Gastrocnemius medialis (tissue), 4 donors: Measurements from ENCODE around the gene SNAP25.

Experiments
- POLR2A ChIP-seq, 2 donors: fragments of 450-650 bp; IDR thresholded peaks; one replicate each; pipeline ENCODE4 v1.6.1; 2017; ENCODE audit warnings: antibody characterized with exemption in 2 of 2, mild to moderate bottlenecking in 2 of 2, moderate library complexity in 2 of 2
- TF ChIP-seq, protein P1 (sequence below), 5 experiments: fragments of 450-650 bp in 3 of 5; fragments of 200-600 bp in 2 of 5; sonication (generic) in 2 of 5; IDR thresholded peaks in 4 of 5; conservative IDR thresholded peaks in 1 of 5; 1 replicate in 4 of 5; 2 replicates in 1 of 5; pipeline ENCODE4 v1.5.1; 2016 to 2019; ENCODE audit warnings: antibody characterized with exemption in 5 of 5, mild to moderate bottlenecking in 3 of 5, moderate library complexity in 3 of 5

DNA sequence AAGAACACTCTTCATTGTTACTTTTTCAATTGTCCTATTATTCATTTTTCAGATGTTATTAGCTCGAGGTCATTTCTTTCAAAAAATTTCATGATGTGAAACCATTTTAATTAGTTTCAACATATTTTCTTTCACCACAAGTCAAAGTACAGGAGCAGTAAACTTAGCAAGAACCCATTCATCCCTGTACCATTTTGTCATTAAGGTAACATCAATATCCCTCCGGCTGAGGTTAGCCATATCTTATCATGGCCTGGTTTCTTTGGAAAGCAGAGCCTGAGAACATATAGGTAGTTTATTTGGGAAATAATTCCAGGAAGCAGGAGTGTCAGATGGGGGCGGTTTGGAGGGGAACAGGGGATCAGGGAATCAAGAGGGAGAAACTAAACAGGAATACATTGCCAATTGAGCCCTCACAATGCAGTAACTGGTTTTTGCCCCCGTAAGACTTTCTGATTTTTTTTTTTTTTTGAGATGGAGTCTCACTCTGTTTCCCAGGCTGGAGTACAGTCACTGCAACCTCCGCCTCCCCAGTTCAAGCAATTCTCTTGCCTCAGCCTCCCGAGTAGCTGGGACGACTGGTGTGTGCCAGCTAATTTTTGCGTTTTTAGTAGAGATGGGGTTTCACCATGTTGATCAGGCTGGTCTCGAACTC is 131.7 kb downstream of the SNAP25 start:
- TF ChIP-seq, protein P1, sequence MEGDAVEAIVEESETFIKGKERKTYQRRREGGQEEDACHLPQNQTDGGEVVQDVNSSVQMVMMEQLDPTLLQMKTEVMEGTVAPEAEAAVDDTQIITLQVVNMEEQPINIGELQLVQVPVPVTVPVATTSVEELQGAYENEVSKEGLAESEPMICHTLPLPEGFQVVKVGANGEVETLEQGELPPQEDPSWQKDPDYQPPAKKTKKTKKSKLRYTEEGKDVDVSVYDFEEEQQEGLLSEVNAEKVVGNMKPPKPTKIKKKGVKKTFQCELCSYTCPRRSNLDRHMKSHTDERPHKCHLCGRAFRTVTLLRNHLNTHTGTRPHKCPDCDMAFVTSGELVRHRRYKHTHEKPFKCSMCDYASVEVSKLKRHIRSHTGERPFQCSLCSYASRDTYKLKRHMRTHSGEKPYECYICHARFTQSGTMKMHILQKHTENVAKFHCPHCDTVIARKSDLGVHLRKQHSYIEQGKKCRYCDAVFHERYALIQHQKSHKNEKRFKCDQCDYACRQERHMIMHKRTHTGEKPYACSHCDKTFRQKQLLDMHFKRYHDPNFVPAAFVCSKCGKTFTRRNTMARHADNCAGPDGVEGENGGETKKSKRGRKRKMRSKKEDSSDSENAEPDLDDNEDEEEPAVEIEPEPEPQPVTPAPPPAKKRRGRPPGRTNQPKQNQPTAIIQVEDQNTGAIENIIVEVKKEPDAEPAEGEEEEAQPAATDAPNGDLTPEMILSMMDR (IDR thresholded peaks at IDR 0.05 in 4 of 5, conservative IDR thresholded peaks at IDR 0.05 in 1 of 5) = no peak
- TF ChIP-seq POLR2A (IDR thresholded peaks at IDR 0.05) = no peak
